GM12873 (cell line): ENCODE results near the gene DDB1.

ENCODE experiments used
- TF ChIP-seq, protein P1 (sequence below): IDR thresholded peaks from 2 replicates; pipeline ENCODE4 v1.5.1; 2012; ENCODE audit warnings: low read depth, mild to moderate bottlenecking, moderate library complexity, low read length, control low read depth; ENCODE audit not compliant: insufficient read depth; ENCODE audit errors: missing control alignments

The DDB1 gene

DNA sequence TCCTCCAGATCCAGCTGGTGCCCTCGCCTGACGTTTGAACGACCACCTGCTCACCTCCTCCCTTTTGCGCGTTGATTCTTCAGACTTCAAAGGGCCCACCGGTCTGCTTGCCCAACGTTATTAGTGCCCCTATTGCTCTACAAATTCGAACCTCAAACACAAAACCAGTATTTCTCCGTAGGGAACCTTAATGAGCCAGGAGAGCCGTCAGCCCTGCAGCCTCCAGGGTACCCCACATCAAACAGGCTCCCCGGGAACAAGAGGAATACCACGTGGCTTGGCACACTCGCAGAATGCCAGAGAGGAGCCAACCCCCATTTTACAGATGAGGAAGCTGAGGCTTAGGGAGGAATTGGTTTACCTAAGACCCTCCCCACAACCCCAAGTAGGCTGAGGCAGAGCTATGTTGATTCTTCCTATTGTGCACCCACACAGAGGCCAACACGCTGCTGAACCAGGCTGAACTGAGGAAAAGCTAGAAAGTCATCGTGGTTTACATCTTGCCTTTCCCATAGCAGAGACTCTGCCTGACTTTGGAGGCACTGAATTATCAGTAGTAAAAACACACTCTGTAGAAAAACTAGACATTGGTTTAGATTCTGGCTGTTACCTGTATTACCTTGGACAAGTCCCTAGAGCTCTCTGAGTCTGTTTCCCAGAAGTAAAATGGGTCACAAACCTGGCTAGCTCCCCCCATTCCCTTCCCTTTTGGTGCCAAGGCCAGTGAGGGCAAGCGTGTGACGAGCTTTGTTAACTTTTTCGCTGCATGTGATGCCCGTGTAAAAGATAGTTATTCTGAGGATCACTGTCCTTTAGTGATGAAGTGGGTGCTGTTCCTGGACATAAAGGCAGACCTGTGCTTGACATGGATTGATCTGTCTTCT is 887 bp upstream of the DDB1 start:
- TF ChIP-seq, protein P1, sequence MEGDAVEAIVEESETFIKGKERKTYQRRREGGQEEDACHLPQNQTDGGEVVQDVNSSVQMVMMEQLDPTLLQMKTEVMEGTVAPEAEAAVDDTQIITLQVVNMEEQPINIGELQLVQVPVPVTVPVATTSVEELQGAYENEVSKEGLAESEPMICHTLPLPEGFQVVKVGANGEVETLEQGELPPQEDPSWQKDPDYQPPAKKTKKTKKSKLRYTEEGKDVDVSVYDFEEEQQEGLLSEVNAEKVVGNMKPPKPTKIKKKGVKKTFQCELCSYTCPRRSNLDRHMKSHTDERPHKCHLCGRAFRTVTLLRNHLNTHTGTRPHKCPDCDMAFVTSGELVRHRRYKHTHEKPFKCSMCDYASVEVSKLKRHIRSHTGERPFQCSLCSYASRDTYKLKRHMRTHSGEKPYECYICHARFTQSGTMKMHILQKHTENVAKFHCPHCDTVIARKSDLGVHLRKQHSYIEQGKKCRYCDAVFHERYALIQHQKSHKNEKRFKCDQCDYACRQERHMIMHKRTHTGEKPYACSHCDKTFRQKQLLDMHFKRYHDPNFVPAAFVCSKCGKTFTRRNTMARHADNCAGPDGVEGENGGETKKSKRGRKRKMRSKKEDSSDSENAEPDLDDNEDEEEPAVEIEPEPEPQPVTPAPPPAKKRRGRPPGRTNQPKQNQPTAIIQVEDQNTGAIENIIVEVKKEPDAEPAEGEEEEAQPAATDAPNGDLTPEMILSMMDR, result no peak

DNA sequence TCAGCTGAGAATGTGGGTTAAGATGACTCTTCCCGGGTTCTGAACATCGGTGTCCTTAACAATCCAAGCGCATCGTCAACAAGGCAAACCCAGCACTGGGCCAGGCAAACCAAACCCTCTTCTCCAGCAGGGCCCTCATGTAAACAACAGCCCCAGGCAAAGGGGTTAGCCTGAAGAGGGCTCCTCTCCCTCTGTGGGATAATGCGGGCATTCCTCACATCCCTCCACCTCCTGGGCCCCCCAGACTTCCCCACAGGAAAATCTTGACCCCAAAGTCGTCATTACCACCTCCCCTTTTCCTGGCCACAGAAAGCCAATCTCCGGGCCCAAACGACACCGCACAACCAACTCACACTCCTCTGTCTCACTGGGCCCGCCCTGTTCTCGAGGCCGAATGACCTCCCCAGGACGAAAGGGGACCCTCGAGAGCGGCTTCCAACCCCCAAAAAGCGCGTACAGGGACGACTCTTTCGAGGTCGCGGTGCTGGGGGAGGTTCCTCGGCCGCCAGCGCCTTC is 566 bp downstream of the DDB1 start:
- TF ChIP-seq, protein P1, result no peak

DNA sequence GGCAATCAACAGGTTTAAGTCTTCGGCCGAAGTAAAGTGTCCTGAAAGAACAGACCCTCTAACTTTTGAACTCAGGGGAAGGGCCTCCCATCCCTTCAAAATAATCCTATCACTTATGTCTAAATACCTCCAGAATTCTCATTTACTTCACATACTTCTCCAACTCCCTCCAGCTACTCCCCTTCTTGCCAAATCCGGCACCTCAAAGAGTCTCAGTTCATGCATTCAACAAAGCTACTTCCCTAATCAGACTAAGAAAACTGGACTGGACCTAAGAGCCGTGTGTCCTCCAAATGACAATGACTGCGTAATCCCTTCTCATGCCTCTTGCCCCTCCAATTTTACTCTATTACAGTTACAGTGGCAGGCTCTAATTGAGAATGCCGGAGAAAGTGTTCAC is 1.3 kb downstream of the DDB1 start:
- TF ChIP-seq, protein P1, result no peak

- TF ChIP-seq, protein P1, result no peak
Measured at GRCh38 chr11:61329871-61330270, 3.0 kb downstream of the DDB1 start.

DNA sequence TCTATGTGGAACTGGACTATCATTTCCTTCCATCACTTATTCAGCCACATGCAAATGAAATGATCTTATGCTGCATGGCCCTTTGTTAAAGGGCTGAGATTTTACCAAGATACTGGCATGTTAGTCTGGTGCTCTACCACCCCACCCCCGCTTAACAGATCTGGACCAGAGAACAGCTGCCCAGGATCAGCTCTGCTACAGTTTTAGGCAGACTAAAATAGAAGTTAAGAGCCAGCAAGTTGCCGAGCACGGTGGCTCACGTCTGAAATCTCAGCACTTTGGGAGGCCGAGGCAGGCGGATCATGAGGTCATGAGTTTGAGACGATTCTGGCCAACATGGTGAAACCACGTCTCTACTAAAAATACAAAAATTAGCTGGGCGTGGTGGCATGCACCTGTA is 4.6 kb downstream of the DDB1 start:
- TF ChIP-seq, protein P1, result no peak

DNA sequence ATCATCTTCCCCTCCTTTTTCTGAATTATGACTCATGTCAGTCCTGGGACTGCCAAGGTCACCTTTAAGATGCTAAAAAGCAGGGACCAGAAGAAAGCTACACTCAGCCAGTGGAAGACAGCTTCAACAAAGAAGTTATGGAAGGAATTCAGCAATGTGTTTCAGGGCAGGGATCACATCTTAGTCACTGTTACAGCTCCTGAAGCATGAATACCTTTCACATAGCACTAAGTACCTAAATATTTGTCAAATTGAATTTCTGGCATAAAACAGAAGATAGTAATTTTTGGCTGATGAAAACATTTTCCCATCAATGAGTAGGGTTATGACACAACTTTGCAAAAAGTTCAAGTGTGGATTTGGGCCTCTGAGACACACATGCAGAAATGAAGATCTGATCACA is 5.2 kb downstream of the DDB1 start:
- TF ChIP-seq, protein P1, result no peak

DNA sequence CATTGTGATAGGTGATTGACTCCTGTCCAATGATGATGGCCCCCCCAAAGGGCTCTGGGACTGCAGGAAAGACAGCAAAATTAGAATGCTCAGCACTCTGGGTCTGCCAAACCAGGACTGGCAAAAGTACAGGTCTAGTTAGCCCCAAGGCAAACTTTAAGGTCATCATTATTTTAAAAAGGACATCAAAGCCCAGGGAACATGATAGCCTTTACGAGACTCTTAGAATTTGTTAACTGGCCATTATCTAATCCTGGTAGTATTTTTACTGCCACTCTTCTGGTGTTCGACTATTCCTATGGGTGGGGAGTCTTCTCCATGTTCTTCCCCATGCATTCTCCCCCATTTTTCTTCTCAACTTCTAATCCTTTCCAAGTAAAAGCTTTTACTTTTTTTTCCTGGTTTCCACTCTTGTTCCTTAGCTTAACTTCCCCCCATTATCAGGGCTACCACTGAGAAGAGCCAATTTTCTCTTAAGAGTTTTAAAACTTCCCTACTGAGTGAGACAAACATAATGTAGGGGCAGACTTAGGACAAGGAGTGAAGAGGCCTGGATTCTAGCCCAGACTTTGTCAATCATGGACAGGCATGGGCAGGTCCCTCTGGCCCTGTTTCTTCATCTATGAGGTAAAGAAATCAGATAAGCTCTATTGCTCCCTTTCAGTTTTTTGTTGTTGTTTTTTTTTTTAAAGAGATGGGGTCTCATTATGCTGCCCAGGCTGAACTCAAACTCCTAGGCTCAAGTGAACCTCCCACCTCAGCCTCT is 7.1 kb downstream of the DDB1 start:
- TF ChIP-seq, protein P1, result no peak
